PC-3 (cell line): ENCODE results near the gene TPO. TPM values are rescaled to one million over a fixed set of nuclear protein-coding genes. Genes with fewer than 3 reads are reported as not detected.

Experiments
- ATAC-seq: fragments of 200-7000 bp; cut with Tn5 transposase; 2 replicates; pipeline ENCODE4 v1.9.1; 2020; ENCODE audit warnings: mild to moderate bottlenecking, moderate library complexity
- BruUV-seq: library from RNA; stranded (reverse); fragments of 400-500 nt; replicated peaks from 2 replicates; lab custom pipeline; 2021; lab: Mats Ljungman, UMichigan
- CTCF ChIA-PET: fragments of 300-600 bp; sonication (Branson Sonifier 250); formaldehyde crosslinking; loops from one replicate; lab custom pipeline; 2022; ENCODE audit warnings: antibody characterized with exemption; lab: Charles Lee
- POLR2A ChIA-PET: fragments of 300-600 bp; sonication (Branson Sonifier 250); formaldehyde crosslinking; loops from one replicate; lab custom pipeline; 2022; ENCODE audit warnings: antibody characterized with exemption; ENCODE audit not compliant: unreplicated experiment; lab: Charles Lee
- DNase-seq: peaks from one replicate; pipeline ENCODE4 v3.0.0-alpha.2; 2015
- H2AFZ ChIP-seq: fragments of 300-600 bp; sonication (generic); 2 replicates; pipeline ENCODE4 v1.6.0; 2016; ENCODE audit warnings: antibody characterized with exemption, low read length
- H3F3A ChIP-seq: fragments of 300-600 bp; sonication (generic); one replicate; pipeline ENCODE4 v1.6.0; 2017; ENCODE audit warnings: antibody characterized with exemption, low read length, control low read depth, mild to moderate bottlenecking; ENCODE audit not compliant: unreplicated experiment
- H3K27ac ChIP-seq: fragments of 300-600 bp; sonication (generic); 2 replicates; pipeline ENCODE4 v1.5.1; 2016; ENCODE audit warnings: mild to moderate bottlenecking, low read length
- H3K27me3 ChIP-seq: fragments of 300-600 bp; sonication (generic); 2 replicates; pipeline ENCODE4 v1.6.1; 2016; ENCODE audit warnings: low read length, mixed read lengths
- H3K36me3 ChIP-seq: fragments of 300-600 bp; sonication (generic); 2 replicates; pipeline ENCODE4 v1.6.1; 2016; ENCODE audit warnings: low read depth, mixed run types, low read length, mixed read lengths
- H3K4me1 ChIP-seq: fragments of 300-600 bp; sonication (generic); 2 replicates; pipeline ENCODE4 v1.5.1; 2016; ENCODE audit warnings: low read length; ENCODE audit not compliant: insufficient read depth
- H3K4me2 ChIP-seq: fragments of 300-600 bp; sonication (generic); 2 replicates; pipeline ENCODE4 v1.6.0; 2016; ENCODE audit warnings: low read length
- H3K4me3 ChIP-seq: fragments of 300-600 bp; sonication (generic); 2 replicates; pipeline ENCODE4 v1.5.1; 2016; ENCODE audit warnings: mild to moderate bottlenecking, low read length, mixed read lengths
- H3K79me2 ChIP-seq: fragments of 300-600 bp; sonication (generic); 2 replicates; pipeline ENCODE4 v1.6.1; 2017; ENCODE audit warnings: low read length, mixed read lengths
- H3K9ac ChIP-seq: fragments of 300-600 bp; sonication (generic); 2 replicates; pipeline ENCODE4 v1.6.0; 2016; ENCODE audit warnings: mild to moderate bottlenecking, low read length
- H3K9me2 ChIP-seq: fragments of 300-600 bp; sonication (generic); replicated peaks from 2 replicates; pipeline ENCODE4 v1.6.1; 2016; ENCODE audit warnings: mixed run types, low read length, mixed read lengths
- H3K9me3 ChIP-seq: fragments of 300-600 bp; sonication (generic); 2 replicates; pipeline ENCODE4 v1.6.1; 2016; ENCODE audit warnings: low read length, mixed read lengths
- H4K20me1 ChIP-seq: fragments of 300-600 bp; sonication (generic); 2 replicates; pipeline ENCODE4 v1.6.1; 2016; ENCODE audit warnings: low read length, mixed read lengths
- CTCF ChIP-seq: fragments of 300-600 bp; sonication (generic); conservative IDR thresholded peaks from 2 replicates; pipeline ENCODE4 v1.5.1; 2017; ENCODE audit warnings: antibody characterized with exemption, low read depth, mild to moderate bottlenecking, low read length
- EZH2 ChIP-seq: fragments of 300-600 bp; sonication (generic); IDR thresholded peaks from one replicate; pipeline ENCODE4 v1.6.1; 2017; ENCODE audit warnings: antibody characterized with exemption, mild to moderate bottlenecking, low read length; ENCODE audit not compliant: unreplicated experiment
- EZH2phosphoT487 ChIP-seq: fragments of 300-600 bp; sonication (generic); IDR thresholded peaks from 2 replicates; pipeline ENCODE4 v1.6.1; 2018; ENCODE audit warnings: mild to moderate bottlenecking, antibody characterized with exemption, low read length, borderline replicate concordance
- intact Hi-C: fragments of 100-400 bp; cut with micrococcal nuclease; formaldehyde crosslinking; loops from 2 replicates; pipeline ENCODE4 v1.9.0; 2023
- total RNA-seq: library from RNA; depleted of rRNA; stranded (reverse); fragments of >200 nt; gene quantifications from 2 replicates; pipeline ENCODE4 v1.2.3, GENCODE V29; 2014

TPO gene
- total RNA-seq, 1 experiment from 2014 or later: not detected

GRCh38 chr2:1512321-1513289 lies 99.3 kb downstream of the TPO start:
- Histone ChIP-seq H3K79me2 (no peaks in the 10 kb centered on the region), H3K4me1 (no peaks in the 10 kb centered on the region), H3K4me2 (no peak overlapping the region), H3K9me2 (no peaks in the 10 kb centered on the region), H3K36me3 (no peaks in the 10 kb centered on the region), H3F3A (no peaks in the 10 kb centered on the region), H3K9me3 (no peaks in the 10 kb centered on the region), H3K27ac (no peak overlapping the region), H3K27me3 (peaks cover 58% of the 10 kb centered on the region), H3K4me3 (no peak overlapping the region), H2AFZ (no peak overlapping the region), H4K20me1 (no peaks in the 10 kb centered on the region), H3K9ac (no peak overlapping the region)
- intact Hi-C loops: no loop called here
- CTCF ChIA-PET: no interaction called here
- ATAC-seq (no peak), DNase-seq (no peak)
- TF ChIP-seq CTCF (no peak), EZH2 (no peak)
- BruUV-seq: no TSS peak
- POLR2A ChIA-PET: no interaction called here

GRCh38 chr2:1514391-1515072 lies 101.3 kb downstream of the TPO start:
- ChIA-PET CTCF (no interaction called here), POLR2A (no interaction called here)
- no peak for TF ChIP-seq CTCF
- no peak for TF ChIP-seq EZH2phosphoT487
- Histone ChIP-seq H2AFZ (no peak overlapping the region), H3K4me2 (no peak overlapping the region), H3K9ac (no peak overlapping the region), H3K4me3 (no peak overlapping the region), H3K36me3 (no peaks in the 10 kb centered on the region), H3K9me3 (no peaks in the 10 kb centered on the region), H3K27ac (no peak overlapping the region), H3K79me2 (no peaks in the 10 kb centered on the region), H3K27me3 (peaks cover 52% of the 10 kb centered on the region), H4K20me1 (no peaks in the 10 kb centered on the region), H3F3A (no peaks in the 10 kb centered on the region), H3K4me1 (no peaks in the 10 kb centered on the region), H3K9me2 (no peaks in the 10 kb centered on the region)
- intact Hi-C loops: no loop called here
- ATAC-seq (no peak), DNase-seq (no peak)
- BruUV-seq: no TSS peak

- TF ChIP-seq EZH2 (no peak), EZH2phosphoT487 (no peak), CTCF (no peak)
- Histone ChIP-seq H3F3A (no peaks in the 10 kb centered on the region), H2AFZ (no peak overlapping the region), H3K9ac (no peak overlapping the region), H4K20me1 (no peaks in the 10 kb centered on the region), H3K36me3 (no peaks in the 10 kb centered on the region), H3K9me2 (no peaks in the 10 kb centered on the region), H3K4me1 (no peaks in the 10 kb centered on the region), H3K4me2 (no peak overlapping the region), H3K79me2 (no peaks in the 10 kb centered on the region), H3K27ac (no peak overlapping the region), H3K9me3 (no peaks in the 10 kb centered on the region), H3K27me3 (peaks cover 49% of the 10 kb centered on the region), H3K4me3 (no peak overlapping the region)
- intact Hi-C loops: no loop called here
- no peak for ATAC-seq
- ChIA-PET CTCF (no interaction called here), POLR2A (no interaction called here)
- no TSS peak for BruUV-seq
- no peak for DNase-seq
Observed at GRCh38 chr2:1515073-1515430, 101.8 kb downstream of the TPO start.
